ENCODE data around the gene H2AZ2.
"Not testable (repeated sequence)": the region's sequence is repeated elsewhere in the genome, so short reads cannot be mapped to it uniquely, and the experiment has no call there.

Gene H2AZ2

DNA sequence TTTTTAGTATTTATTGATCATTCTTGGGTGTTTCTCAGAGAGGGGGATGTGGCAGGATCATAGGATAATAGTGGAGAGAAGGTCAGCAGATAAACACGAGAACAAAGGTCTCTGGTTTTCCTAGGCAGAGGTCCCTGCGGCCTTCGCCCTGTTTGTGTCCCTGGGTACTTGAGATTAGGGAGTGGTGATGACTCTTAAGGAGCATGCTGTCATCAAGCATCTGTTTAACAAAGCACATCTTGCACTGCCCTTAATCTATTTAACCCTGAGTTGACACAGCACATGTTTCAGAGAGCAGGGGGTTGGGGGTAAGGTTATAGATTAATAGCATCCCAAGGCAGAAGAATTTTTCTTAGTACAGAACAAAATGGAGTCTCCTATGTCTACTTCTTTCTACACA, 22.4 kb upstream of the H2AZ2 start:
- DNase-seq, result not testable (repeated sequence)

DNA sequence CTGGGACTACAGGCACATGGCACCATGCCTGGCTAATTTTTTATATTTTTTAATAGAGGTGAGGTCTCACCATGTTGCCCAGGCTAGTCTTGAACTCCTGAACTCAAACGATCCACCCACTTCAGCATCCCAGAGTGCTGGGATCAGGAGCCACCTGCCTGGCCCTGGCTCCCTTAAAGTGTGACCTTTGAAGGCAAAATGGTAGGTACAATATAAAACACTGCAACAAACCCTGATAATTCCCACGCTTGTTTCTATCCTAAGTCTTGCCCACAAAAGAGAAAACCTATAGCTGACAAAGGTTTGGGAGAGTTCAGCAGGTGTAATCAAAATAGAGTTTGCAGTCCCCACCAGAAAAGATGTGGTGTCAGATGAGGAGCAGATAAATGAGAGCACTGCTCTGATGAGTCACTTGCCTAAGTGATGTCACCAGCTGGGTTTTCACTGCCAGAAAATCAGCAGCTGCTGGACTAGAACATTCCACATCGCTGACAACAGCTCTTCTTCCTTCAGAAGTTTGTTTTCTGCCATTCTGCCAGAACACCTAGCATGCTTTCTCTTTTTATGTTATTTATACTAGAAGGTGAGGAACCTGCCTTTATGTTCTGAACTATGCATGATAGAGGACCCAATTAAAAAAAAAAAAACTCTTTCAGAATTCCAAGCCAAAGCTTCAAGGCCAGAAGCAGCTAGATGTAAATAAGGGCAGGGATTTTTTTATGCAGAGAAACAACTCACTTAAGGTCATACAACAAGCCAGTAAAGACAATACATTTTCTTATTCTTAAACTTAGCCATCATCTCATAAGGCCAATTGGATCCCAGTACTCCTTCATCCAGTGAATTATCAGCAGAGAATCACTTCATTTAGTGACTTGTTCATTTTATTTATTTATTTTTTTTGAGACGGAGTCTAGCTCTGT, 19.4 kb upstream of the H2AZ2 start:
- no peak for DNase-seq

DNA sequence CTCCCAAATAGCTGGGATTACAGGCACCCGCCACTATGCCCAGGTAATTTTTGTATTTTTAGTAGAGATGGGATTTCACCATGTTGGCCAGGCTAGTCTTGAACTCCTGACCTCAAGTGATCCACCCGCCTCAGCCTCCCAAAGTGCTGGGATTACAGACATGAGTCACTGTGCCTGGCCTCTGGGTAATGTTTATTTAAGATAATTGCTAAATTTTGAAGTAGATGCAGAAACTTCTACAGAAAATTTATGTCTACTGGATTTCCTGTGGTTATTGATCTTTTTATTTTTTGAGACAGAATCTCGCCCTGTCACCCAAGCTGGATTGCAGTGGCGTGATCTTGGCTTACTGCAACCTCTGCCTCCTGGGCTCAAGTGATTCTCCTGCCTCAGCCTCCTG, 14.1 kb upstream of the H2AZ2 start:
- not testable (repeated sequence) for DNase-seq

DNA sequence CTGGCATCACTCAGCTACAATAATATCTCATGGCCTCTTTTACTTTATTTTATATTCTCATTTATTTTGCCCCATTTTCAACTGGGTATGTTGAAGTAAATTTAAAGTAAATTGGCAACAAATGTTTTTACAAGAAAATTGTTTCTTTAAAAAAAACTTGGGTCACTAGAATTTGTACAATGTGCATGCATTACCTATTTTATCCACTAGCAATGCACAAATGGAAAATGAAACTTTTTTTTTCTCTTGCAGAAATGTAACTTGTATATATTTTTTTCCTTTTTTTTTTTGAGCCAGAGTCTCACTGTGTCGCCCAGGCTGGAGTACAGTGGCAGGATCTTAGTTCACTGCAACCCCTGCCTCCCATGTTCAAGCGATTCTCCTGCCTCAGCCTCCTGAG, 10.3 kb upstream of the H2AZ2 start:
- no peak for DNase-seq

DNA sequence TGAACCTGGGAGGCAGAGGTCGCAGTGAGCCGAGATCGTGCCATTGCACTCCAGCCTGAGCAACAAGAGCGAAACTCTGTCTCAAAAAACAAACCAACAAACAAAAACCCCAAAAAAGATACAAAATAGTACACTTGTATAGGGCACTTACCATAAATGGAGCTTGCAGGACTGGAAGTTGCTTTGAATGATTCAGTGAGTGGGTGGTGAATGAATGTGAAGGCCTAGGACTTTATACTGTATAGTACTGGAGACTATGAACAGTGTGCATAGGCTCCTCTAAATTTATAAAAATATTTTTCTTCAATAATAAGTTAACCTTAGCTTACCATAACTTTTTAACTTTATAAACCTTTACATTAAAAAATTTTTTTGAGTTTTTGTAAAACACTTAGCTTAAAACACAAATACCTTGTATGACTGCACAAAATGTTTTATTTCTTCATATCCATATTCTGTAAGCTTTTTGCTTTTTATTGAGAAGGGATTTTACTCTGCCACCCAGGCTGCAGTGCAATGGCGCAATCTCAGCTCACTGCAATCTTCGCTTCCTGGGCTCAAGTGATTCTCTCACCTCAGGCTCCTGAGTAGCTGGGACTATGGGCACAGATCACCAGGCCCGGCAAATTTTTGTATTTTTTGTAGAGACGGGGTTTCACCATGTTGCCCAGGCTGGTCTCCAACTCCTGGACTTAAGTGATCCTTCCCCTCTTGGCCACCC, 6.9 kb upstream of the H2AZ2 start:
- DNase-seq, result no peak

DNA sequence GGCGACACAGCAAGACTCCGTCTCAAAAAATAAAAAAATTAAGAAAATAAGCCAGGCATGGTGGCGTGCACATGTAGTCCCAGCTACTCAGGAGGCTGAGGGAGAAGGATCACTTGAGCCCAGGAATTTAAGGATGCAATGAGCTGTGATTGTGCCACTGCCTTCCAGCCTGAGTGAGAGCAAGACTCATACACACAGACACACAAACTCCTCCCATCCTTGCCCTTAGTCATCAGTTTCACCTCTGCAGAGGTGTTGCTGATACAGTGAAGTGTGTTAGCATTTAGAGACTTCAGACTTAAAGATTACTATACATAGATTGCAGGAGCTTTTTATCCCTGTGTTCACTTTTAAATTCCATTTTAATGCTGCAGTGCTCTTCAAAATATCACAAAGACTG, 5.5 kb upstream of the H2AZ2 start:
- DNase-seq, result no peak

DNA sequence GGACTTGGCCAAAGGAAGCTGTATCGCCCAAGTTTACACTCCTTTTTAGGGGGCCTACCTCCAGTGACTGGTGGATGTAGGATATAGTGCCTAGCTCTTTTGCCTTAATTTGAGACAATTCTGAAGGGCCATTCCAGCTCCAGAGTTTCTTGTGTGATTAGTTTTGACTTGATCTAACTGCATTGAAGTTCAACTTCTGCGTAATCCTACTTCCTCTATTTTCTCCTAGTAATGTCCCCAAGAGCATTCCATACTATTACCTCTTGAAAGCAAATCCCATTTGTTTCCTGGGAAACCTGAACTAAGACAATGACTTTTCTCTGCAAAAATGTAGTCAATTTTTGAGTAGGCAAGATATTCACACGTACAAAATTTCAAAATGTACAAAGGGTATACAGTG, 4.7 kb upstream of the H2AZ2 start:
- no peak for DNase-seq

DNA sequence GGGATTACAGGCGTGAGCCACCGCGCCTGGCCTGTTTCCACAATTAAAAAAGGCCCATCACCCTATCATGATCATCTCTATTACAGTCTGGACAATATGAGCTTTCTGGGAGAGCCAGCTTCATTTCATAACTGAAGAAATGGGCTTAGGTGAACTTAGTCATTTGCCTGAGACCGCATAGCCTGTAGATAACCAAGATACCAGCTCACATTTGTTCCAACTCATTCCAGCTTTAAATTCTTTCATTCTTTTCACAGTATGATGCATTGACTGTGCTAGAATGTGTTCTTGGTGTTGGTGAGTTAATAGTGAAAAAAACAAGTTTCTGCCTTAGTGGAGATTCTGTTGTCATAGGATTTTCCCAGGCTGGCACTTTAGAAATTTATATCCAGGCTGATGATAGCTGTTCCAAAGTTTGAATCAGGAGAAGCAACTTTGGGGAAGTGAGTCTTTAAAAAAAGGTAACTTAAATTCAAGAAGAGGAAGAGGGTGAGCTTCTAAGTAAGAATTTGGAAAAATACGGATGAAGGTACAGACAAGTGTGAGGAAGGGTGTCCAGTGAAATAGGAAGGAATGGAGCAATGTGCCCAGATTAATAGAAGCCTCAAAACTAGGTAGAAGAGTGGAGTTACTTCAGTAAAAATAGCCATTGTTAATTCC, 2.1 kb upstream of the H2AZ2 start:
- no peak for DNase-seq

DNA sequence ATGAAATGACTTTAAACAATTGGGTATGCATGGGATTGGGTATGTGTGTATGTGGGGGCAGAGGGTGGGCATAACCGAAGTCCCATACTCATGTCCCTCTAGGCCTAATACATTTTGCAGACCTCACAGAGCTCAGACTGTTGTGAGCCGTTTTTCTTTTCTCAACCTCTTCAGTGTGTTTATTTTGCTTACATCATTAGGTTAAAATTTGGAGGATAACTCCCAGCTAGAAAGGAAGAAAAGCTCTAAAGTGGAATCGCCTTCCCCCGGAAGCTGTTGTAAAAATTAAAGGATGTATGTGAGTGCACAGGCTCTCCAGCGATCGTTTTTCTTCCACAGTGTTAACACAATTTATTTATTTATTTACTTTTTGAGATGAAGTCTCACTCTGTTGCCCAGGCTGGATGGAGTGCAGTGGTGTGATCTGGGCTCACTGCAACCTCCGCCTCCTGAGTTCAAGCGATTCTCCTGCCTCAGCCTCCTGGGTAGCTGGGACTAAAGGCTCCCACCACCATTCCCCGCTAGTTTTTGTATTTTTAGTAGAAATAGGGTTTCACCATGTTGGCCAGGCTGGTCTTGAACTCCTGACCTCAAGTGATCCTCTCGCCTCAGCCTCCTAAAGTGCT, 1.5 kb upstream of the H2AZ2 start:
- DNase-seq, result no peak

DNA sequence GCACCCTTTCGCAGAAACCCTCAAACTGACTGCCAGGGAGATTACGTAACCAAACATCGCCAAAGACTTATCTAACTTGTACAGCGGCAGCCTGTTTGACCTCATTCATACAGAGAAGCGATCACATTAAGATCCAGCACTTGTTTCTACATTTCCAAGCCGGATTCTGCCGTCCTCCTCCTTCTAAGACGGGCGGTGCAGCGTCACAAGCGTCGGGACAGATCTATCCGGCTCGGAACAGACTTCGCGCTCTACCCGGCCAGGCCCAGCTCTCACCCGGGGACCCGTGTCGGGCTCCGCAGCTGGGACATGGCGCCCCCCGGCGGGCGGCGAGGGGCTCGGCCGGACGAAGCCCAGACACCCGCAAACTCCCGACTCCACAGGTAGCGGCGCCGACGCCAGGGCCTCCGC, 373 bp downstream of the H2AZ2 start:
- peak; percentile 75 for DNase-seq

DNA sequence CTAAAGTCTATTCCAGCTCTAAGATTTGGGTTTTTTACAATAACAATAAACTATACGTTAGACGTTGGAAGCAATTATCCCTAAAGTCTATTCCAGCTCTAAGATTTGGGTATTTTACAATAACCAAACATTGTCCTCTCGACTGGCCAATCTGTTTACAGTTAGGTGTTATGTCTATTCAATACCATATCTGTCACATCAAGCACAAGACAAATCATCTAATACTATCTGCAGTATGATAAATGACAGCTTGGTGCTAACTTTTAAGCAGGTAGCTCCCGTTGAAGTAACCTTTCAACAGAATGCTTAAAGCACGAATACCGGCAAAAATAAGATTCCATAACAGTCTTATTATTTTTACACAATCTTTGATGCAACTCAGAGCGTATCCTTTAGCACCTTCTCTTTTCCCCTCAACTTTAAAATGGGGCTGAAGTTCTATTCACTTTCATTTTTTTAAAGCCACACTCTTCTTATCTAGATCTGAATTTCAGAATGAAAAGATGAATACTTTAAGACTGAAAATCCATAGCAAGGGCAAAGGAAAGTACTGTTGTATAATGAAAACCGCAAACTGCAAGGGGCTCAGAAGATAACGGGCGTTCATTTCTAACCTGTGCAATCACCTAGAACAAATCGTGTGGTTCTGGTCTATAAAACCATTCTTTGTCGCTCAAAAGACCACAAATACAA, 925 bp downstream of the H2AZ2 start:
- no peak for DNase-seq

DNA sequence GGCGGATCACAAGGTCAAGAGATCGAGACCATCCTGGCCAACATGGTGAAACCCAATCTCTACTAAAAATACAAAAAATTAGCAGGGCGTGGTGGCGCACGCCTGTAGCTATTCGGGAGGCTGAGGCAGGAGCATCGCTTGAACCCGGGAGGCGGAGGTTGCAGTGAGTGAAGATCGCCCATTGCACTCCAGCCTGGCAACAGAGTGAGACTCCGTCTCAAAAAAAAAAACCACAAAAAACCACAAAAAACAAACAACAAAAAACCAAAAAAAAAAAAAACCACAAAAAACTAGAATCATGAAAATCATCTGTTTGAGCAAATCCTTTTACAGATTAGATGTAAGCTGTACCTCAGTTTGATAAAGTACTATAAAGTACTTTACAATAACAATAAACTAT, 1.5 kb downstream of the H2AZ2 start:
- not testable (repeated sequence) for DNase-seq

DNA sequence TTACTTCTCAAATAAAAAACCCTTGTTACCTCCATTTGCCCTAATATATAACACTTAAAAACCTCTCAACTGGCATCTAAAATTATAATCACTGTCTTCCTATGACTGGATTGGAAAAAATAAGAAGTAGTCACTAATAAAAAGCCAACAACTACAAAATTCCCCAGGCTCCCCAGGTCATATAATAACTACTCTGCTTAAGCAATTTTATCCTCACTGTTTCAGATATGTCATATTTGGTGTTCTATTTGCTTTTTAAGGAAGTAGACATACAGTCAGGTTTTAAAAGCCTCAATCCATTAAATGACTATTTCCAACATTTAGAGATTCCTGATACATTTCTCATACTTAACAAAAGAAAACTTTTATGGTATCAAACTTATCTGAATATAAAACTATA, 2.4 kb downstream of the H2AZ2 start:
- DNase-seq, result no peak

DNA sequence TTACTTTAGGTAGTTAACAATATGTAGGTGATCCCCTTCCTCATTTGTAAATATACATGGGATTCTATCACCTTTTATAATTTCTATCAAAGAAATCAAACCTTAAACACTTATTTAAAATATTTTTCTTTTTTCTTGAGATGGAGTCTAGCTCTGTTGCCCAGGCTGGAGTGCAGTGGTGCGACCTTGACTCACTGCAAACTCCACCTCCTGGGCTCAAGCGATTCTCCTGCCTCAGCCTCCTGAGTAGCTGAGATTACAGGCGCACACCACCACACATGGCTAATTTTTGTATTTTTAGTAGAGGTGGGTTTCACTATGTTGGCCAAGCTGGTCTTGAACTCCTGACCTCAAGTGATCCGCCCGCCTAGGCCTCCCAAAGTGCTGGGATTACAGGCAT, 4.4 kb downstream of the H2AZ2 start:
- DNase-seq, result not testable (repeated sequence)

DNA sequence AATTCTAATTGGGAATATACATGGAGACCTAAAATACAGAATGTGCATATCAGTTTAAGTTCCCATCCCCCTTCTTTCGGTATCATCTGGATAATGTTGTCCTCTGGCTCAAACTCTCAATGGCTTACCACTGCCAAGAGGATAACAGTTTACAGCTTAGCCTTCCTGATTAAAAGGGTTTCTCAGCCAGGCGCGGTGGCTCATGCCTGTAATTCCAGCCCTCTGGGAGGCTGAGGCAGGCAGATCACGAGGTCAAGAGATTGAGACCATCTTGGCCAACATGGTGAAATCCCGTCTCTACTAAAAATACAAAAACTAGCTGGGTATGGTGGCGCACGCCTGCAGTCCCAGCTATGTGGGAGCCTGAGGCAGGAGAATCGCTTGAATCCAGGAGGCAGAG, 5.2 kb downstream of the H2AZ2 start:
- not testable (repeated sequence) for DNase-seq

DNA sequence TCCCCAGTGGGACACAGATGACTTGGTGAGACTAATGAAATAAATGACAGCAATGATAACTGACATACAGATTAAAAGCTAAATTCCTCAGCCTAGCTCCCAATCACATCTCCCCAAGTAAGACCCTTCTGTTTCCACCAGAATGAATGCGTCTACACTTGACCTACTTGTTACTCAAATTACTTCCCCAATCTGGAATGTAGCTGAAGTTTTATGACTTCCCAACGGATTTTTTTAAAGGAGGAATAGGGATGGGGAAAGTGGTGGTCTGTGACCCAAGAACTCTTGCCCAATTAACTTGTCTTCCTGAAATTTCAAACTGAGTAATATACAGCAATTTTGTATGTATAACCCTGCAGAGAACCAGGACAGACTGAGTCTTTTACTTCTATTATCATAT, 9.1 kb downstream of the H2AZ2 start:
- no peak for DNase-seq

DNA sequence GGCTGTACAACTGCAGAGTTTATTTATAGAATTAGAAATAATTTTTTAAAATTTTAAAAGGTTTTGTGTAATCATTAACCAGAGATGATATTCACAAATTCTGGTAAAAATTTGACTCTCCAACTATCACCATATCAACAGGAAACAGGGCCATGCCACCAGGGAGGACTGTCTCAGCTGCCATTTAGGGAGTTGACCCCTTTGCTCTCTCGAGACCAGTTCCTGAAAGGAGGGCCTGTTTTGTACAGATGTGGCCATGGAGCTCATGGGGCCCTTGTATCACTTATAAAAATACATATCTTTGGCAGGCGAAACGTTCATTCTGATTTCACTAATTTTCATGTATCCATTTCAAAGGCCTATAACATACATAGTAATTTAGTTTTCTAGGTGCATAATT, 20.3 kb downstream of the H2AZ2 start:
- no peak for DNase-seq

DNA sequence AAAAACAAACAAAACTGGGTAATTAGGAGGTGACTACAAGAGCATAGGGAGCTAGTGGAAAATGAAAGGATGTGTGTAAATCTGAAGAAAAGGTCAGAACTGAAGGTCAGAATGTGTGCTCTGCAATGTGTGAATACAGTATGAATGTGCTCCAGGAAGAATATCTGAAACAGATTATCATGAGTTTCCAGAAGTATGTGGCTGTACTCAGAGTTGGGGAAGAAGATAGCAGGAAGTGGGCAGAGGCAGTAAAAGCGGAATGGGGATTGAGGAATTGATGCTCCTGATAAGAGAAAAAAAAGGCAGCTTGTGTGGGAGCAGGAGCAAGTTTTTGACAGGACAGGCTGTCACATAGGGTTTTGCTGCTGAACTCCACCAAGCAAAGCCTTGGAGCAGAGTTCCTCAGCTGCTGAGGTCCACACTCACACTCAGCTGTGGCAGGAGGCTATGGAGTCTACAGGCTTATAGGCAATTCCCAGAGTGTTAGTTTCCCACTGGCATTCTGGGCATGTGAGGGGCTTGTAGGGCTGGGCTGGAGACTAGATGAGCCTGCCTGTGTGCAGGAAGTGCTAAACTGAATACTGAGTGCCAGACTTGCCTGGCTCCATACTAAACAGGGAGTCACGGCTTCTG, 22.9 kb downstream of the H2AZ2 start:
- DNase-seq, result no peak

DNA sequence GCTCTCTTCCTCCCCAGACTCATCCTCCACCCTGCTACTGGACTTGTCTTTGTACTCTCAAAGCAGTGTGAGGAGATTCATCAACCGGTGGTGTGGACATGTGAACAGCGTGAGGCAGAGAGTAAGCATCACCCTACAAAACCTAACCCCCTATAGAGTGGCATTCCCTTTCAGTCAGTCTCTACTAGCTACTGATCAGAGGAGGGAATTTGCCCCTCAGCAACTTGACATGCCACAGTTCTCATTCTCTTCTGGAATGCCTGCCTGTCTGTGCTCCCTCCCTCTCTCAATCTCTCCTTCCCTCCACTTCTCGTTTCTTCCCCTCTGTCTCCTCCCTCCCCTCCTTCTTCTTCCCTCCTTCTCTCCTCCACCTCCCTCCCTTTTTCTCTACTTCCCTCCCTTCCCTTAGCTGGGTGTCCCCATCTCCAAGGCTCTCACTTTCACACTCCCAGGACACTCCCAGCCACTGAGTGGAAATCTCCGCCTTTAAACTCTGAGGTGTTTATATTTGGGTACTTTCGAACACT, 24.6 kb downstream of the H2AZ2 start:
- no peak for DNase-seq

DNA sequence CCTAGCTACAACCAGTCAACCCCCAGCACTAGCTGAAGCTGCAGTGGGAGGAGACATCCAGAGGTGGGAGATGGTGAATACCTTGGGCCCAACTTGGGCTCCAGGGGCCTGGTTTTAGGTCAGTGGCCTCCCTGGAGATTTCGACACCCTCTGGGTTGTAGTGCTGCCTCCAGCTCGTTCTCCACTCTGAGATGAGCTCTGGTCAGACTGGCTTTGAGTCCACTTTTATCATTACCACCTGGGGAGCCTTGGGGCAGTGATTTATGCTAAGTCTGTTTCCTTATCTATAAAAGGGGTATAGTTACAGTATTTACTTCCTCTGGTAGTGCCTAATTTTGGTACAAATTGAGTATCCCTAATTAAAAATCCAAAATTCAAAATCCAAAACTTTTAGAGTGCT, 28.6 kb downstream of the H2AZ2 start:
- DNase-seq, result no peak

DNA sequence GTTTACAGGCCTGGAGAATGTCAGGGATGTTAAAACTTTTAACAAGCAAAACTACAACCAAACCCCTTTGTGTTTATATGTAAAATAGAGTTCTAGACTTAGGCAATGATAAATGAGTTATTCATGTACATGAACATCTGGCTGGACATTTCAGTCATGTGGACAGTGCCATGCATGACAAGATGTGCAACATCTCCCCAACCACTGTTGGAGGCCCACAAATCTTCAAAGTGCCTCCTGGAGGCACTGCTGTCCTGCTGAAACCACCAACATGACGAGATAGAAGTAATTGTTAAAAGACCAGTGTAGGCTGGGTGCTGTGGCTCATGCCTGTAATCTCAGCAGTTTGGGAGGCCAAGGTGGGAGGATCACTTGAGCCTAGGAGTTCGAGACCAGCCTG, 33.0 kb downstream of the H2AZ2 start:
- no peak for DNase-seq

DNA sequence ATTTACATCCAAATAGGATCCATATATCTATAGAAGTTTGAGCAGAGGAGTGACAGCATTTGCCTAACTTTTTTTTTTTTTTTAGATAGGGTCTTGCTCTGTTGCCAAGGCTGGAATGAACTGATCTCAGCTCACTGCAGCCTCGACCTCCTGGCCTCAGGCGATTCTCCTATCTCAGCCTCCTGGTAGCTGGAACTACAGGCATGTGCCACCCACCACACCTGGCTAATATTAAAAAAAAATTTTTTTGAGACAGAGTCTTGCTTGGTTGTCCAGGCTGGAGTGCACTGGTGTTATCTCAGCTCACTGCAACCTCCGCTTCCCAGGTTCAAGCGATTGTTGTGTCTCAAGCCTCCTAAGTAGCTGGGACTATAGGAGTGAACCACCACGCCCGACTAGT, 36.3 kb downstream of the H2AZ2 start:
- no peak for DNase-seq
